Measurements from ENCODE around the gene ANTXR1.

ANTXR1 gene

GRCh38 chr2:69076601-69077000, 63.6 kb downstream of the ANTXR1 start:
- DNase-seq, result no peak

GRCh38 chr2:69077252-69077950, 64.4 kb downstream of the ANTXR1 start:
- no peak for DNase-seq

- DNase-seq, result no peak
These were observed 67.1 kb downstream of the ANTXR1 start for GRCh38 chr2:69080071-69080470.

- no peak for DNase-seq
These were observed 68.1 kb downstream of the ANTXR1 start for GRCh38 chr2:69081001-69081580.

- DNase-seq, result no peak
These were observed 68.8 kb downstream of the ANTXR1 start for GRCh38 chr2:69081757-69082156.

- no peak for DNase-seq
These were observed 69.5 kb downstream of the ANTXR1 start for GRCh38 chr2:69082430-69082997.

- no peak for DNase-seq
These were observed 70.3 kb downstream of the ANTXR1 start for GRCh38 chr2:69083235-69083748.

GRCh38 chr2:69084492-69084891, 71.5 kb downstream of the ANTXR1 start:
- no peak for DNase-seq

GRCh38 chr2:69086466-69086865, 73.5 kb downstream of the ANTXR1 start:
- DNase-seq, result no peak

GRCh38 chr2:69087211-69087911, 74.4 kb downstream of the ANTXR1 start:
- DNase-seq, result no peak

- DNase-seq, result no peak
These were observed 74.9 kb downstream of the ANTXR1 start for GRCh38 chr2:69087912-69088240.

GRCh38 chr2:69088466-69088865, 75.5 kb downstream of the ANTXR1 start:
- no peak for DNase-seq

- no peak for DNase-seq
These were observed 76.3 kb downstream of the ANTXR1 start for GRCh38 chr2:69089266-69089665.

GRCh38 chr2:69089998-69090397, 77.0 kb downstream of the ANTXR1 start:
- no peak for DNase-seq

GRCh38 chr2:69090820-69091219, 77.8 kb downstream of the ANTXR1 start:
- no peak for DNase-seq

GRCh38 chr2:69092857-69093256, 79.9 kb downstream of the ANTXR1 start:
- no peak for DNase-seq

GRCh38 chr2:69095305-69095704, 82.3 kb downstream of the ANTXR1 start:
- DNase-seq, result no peak

- no peak for DNase-seq
These were observed 83.5 kb downstream of the ANTXR1 start for GRCh38 chr2:69096326-69097095.

- DNase-seq, result no peak
These were observed 84.2 kb downstream of the ANTXR1 start for GRCh38 chr2:69097148-69097610.

- no peak for DNase-seq
These were observed 85.1 kb downstream of the ANTXR1 start for GRCh38 chr2:69097891-69098655.

- no peak for DNase-seq
These were observed 86.6 kb downstream of the ANTXR1 start for GRCh38 chr2:69099541-69099940.

- DNase-seq, result no peak
These were observed 87.3 kb downstream of the ANTXR1 start for GRCh38 chr2:69100220-69100723.

All from stimulated activated CD4-positive, alpha-beta T cell treated with anti-CD3 and anti-CD28 coated beads, Interleukin-4, amount 100 ng/mL, for 4 hours (primary cell).